ENCODE results near the gene FHAD1. TPM values are rescaled to one million over a fixed set of nuclear protein-coding genes. Genes with fewer than 3 reads are reported as not detected.

FHAD1 gene
- total and polyA plus RNA-seq, 9 of the 15 experiments (the other 6 are each of a cell fraction or from before 2014, with no cell fraction given): 0.32 to 2.1 (median 1.5) TPM; not detected in 1

GRCh38 chr1:15323989-15324868 is 77.2 kb downstream of the FHAD1 start (continued):
- no peak for TF ChIP-seq THRAP3 (IDR thresholded peaks at IDR 0.05; ENCODE audit: borderline replicate concordance)
- TF ChIP-seq ZNF512 (tag; IDR thresholded peaks at IDR 0.05): no peak
- no peak for TF ChIP-seq ATF1 (CRISPR knock-in tag; IDR thresholded peaks at IDR 0.05)
- 0 out of 2 replicates have a peak, but pooled peaks have one; percentile 10 for TF ChIP-seq ATF1 (tag; IDR thresholded peaks at IDR 0.05)
- no peak for TF ChIP-seq ZBTB7A (IDR thresholded peaks at IDR 0.05; ENCODE audit: borderline replicate concordance, control insufficient read depth, low read depth, low read length)
- TF ChIP-seq RCOR1 (IDR thresholded peaks at IDR 0.05; ENCODE audit: borderline replicate concordance in 1 of 2, low read depth in 2 of 2, low read length in 2 of 2): 0 out of 4 replicates have a peak, but pooled peaks of 1 of the 2 experiments have one; percentile 28
- no peak for TF ChIP-seq ZNF212 (CRISPR knock-in tag; IDR thresholded peaks at IDR 0.05)
- peak; percentile 23 for TF ChIP-seq MEIS2 (IDR thresholded peaks at IDR 0.05; ENCODE audit: partially characterized antibody)
- TF ChIP-seq NONO (IDR thresholded peaks at IDR 0.05; ENCODE audit: low read depth in 2 of 2, low read length in 1 of 2): no peak
- no peak for TF ChIP-seq ZFP30 (CRISPR knock-in tag; IDR thresholded peaks at IDR 0.05; ENCODE audit: borderline replicate concordance)
- TF ChIP-seq RBM25 (IDR thresholded peaks at IDR 0.05; ENCODE audit: low read depth, low read length, severe bottlenecking): peak; percentile 25
- TF ChIP-seq, protein P1, sequence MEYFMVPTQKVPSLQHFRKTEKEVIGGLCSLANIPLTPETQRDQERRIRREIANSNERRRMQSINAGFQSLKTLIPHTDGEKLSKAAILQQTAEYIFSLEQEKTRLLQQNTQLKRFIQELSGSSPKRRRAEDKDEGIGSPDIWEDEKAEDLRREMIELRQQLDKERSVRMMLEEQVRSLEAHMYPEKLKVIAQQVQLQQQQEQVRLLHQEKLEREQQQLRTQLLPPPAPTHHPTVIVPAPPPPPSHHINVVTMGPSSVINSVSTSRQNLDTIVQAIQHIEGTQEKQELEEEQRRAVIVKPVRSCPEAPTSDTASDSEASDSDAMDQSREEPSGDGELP (CRISPR knock-in tag; IDR thresholded peaks at IDR 0.05; ENCODE audit: borderline replicate concordance): peak; percentile 24; the same call in 1 of the 2 replicates
- peak; percentile 73 to 82; a peak in 3 of 4 replicates for TF ChIP-seq KDM1A (IDR thresholded peaks at IDR 0.05)
- TF ChIP-seq FOXP4 (CRISPR knock-in tag; IDR thresholded peaks at IDR 0.05; ENCODE audit: borderline replicate concordance): 0 out of 2 replicates have a peak, but pooled peaks have one; percentile 37
- no peak for TF ChIP-seq ZNF224 (CRISPR knock-in tag; IDR thresholded peaks at IDR 0.05)

All from K562 (cell line).